ENCODE results near the gene PRUNE1. TPM values are rescaled to one million over a fixed set of nuclear protein-coding genes. Genes with fewer than 3 reads are reported as not detected.

Gene PRUNE1
- polyA plus RNA-seq, 2 of the 4 experiments (the other 2 are of a cell fraction) = 11.9 to 27.5 TPM

DNA sequence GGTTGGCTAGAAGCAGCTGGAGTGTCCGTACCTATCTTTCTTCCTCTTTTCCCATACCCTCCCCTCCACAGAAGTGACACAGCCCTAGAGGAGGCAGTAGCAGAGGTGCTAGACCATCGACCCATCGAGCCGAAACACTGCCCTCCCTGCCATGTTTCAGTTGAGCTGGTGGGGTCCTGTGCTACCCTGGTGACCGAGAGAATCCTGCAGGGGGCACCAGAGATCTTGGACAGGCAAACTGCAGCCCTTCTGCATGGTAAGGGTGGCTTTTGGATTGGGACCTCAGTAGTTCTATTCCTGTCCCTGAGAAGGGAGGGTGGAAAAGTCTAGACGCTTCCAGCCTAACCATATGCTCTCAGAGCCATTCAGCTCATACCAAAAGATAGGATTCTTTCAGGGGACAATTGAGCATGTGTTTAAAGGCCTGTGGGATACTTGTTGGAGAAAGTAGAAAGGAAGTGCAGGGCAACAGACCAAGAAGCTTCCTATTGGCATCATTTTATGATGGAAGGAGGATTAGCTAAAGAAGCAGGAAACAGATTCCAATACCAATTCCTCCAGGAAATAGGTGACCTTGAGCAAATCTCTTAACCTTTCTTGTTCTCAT lies 16.4 kb downstream of the PRUNE1 start:
- ATAC-seq = peak; percentile 98 to 99
- Histone ChIP-seq H3K9me3 (no peaks in the 10 kb centered on the region), H3K4me2 (no peak overlapping the region), H3K4me1 (no peaks in the 10 kb centered on the region), H3K4me3 (no peak overlapping the region), H3K27ac (no peak overlapping the region)
- FAIRE-seq = no peak
- TF ChIP-seq JUNB (IDR thresholded peaks at IDR 0.05) (no peak), RAD21 (conservative IDR thresholded peaks at IDR 0.05 in 1 of 2, IDR thresholded peaks at IDR 0.05 in 1 of 2) (peak; percentile 66 to 82), SMC3 (IDR thresholded peaks at IDR 0.05) (peak; percentile 44)
- TF ChIP-seq, protein P1, sequence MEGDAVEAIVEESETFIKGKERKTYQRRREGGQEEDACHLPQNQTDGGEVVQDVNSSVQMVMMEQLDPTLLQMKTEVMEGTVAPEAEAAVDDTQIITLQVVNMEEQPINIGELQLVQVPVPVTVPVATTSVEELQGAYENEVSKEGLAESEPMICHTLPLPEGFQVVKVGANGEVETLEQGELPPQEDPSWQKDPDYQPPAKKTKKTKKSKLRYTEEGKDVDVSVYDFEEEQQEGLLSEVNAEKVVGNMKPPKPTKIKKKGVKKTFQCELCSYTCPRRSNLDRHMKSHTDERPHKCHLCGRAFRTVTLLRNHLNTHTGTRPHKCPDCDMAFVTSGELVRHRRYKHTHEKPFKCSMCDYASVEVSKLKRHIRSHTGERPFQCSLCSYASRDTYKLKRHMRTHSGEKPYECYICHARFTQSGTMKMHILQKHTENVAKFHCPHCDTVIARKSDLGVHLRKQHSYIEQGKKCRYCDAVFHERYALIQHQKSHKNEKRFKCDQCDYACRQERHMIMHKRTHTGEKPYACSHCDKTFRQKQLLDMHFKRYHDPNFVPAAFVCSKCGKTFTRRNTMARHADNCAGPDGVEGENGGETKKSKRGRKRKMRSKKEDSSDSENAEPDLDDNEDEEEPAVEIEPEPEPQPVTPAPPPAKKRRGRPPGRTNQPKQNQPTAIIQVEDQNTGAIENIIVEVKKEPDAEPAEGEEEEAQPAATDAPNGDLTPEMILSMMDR (IDR thresholded peaks at IDR 0.05) = peak; percentile 57
- WGBS (ENCODE audit: missing lambda C conversion rate) = 63% methylated on average over 6 of the region's 6 CpGs
- ChIA-PET CTCF (interaction anchor here (0.6 to 6.7 kb wide), 21 partner anchors 8 to 270 kb away, joined by 3 to 62 read pairs (median 4); partner anchors contain the start of genes ANXA9, BNIPL, C1orf56 and LYSMD1), POLR2A (no interaction called here)
- DNase-seq (ENCODE audit: low read depth in 1 of 2, low spot score in 1 of 2) = peak; percentile 72 to 84

DNA sequence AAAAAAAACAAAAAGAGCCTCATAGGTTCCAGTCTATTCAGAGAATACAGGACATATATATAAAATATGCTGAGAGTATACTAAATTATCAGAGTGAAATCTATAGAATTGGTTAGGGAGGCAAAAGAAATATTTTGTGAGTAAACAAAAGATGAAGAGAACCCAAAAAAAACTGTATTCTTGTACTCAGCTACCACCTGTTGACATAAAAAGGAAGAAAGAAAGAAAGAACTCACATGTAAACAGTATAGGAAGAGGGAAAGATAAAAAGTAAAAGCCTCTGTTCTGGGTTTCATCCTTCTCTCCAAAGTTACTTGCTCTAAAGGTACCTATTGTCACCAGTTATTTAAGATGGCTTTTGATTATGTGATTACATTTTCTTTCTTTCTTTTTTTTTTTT lies 18.2 kb downstream of the PRUNE1 start:
- Histone ChIP-seq H3K27ac (no peak overlapping the region), H3K9me3 (no peaks in the 10 kb centered on the region), H3K4me3 (no peak overlapping the region), H3K4me2 (no peak overlapping the region), H3K4me1 (no peaks in the 10 kb centered on the region)
- no peak for FAIRE-seq
- POLR2A ChIA-PET = no interaction called here
- TF ChIP-seq MAZ (IDR thresholded peaks at IDR 0.05; ENCODE audit: borderline replicate concordance, low read depth, low read length) (no peak), KDM1A (IDR thresholded peaks at IDR 0.05; ENCODE audit: low read depth) (no peak), GATA3 (IDR thresholded peaks at IDR 0.05; ENCODE audit: borderline replicate concordance) (no peak), ESRRA (IDR thresholded peaks at IDR 0.05; ENCODE audit: borderline replicate concordance, low read length) (no peak)
- TF ChIP-seq, protein P2, sequence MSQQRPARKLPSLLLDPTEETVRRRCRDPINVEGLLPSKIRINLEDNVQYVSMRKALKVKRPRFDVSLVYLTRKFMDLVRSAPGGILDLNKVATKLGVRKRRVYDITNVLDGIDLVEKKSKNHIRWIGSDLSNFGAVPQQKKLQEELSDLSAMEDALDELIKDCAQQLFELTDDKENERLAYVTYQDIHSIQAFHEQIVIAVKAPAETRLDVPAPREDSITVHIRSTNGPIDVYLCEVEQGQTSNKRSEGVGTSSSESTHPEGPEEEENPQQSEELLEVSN (IDR thresholded peaks at IDR 0.05; ENCODE audit: borderline replicate concordance, low read depth) = no peak
- CTCF ChIA-PET = interaction anchor here (0.7 to 6.7 kb wide), 9 partner anchors 15 to 227 kb away, joined by 3 to 62 read pairs (median 4); partner anchors contain the start of genes ANXA9, C1orf56, LYSMD1 and MINDY1
- no peak for ATAC-seq
- no peak for DNase-seq (ENCODE audit: low read depth in 1 of 2, low spot score in 1 of 2)

DNA sequence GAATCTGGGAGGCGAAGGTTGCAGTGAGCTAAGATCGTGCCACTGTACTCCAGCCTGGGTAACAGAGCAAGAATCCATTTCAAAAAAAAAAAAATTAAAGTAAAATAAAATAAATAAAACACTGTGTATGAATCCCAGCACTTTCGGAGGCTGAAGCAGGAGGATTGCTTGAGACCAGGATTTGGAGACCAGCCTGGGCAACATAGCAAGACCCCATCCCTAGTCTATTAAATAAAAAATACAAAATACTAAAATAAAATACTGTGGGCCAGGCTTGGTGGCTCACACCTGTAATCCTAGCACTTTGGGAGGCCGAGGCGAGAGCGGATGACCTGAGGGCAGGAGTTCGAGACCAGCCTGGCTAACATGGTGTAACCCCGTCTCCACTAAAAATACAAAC lies 23.9 kb downstream of the PRUNE1 start:
- FAIRE-seq = no peak
- 94% methylated on average over 8 of the region's 8 CpGs for WGBS (ENCODE audit: missing lambda C conversion rate)

More for the DNA sequence above, 23.9 kb downstream of the PRUNE1 start:
- Histone ChIP-seq H3K4me1 (no peaks in the 10 kb centered on the region), H3K4me3 (no peak overlapping the region), H3K9me3 (no peaks in the 10 kb centered on the region), H3K4me2 (no peak overlapping the region), H3K27ac (no peak overlapping the region)
- CTCF ChIA-PET = interaction anchor here (0.7 to 1.5 kb wide), 2 partner anchors 8 to 24 kb away, joined by 3 to 4 read pairs; partner anchors contain the start of gene PRUNE1
- TF ChIP-seq CHD2 (IDR thresholded peaks at IDR 0.05; ENCODE audit: low read length, partially characterized antibody) (no peak), NR3C1 (IDR thresholded peaks at IDR 0.05) (no peak), RAD21 (conservative IDR thresholded peaks at IDR 0.05 in 1 of 2, IDR thresholded peaks at IDR 0.05 in 1 of 2) (no peak), ZNF302 (CRISPR knock-in tag; IDR thresholded peaks at IDR 0.05) (no peak), RFX5 (IDR thresholded peaks at IDR 0.05) (no peak), JUNB (IDR thresholded peaks at IDR 0.05) (no peak), CBX8 (IDR thresholded peaks at IDR 0.05) (no peak), MYC (IDR thresholded peaks at IDR 0.05; ENCODE audit: borderline replicate concordance, low read length) (no peak), POLR2AphosphoS2 (conservative IDR thresholded peaks at IDR 0.05; ENCODE audit: low read length) (no peak), GATA3 (IDR thresholded peaks at IDR 0.05; ENCODE audit: borderline replicate concordance) (no peak), EHMT2 (IDR thresholded peaks at IDR 0.05; ENCODE audit: low read depth) (no peak), SREBF2 (IDR thresholded peaks at IDR 0.05) (no peak), CHD4 (IDR thresholded peaks at IDR 0.05; ENCODE audit: borderline replicate concordance) (no peak), ZC3H11A (IDR thresholded peaks at IDR 0.05) (no peak)
- TF ChIP-seq, protein P3, sequence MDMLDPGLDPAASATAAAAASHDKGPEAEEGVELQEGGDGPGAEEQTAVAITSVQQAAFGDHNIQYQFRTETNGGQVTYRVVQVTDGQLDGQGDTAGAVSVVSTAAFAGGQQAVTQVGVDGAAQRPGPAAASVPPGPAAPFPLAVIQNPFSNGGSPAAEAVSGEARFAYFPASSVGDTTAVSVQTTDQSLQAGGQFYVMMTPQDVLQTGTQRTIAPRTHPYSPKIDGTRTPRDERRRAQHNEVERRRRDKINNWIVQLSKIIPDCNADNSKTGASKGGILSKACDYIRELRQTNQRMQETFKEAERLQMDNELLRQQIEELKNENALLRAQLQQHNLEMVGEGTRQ (IDR thresholded peaks at IDR 0.05) = no peak
- TF ChIP-seq, protein P4, sequence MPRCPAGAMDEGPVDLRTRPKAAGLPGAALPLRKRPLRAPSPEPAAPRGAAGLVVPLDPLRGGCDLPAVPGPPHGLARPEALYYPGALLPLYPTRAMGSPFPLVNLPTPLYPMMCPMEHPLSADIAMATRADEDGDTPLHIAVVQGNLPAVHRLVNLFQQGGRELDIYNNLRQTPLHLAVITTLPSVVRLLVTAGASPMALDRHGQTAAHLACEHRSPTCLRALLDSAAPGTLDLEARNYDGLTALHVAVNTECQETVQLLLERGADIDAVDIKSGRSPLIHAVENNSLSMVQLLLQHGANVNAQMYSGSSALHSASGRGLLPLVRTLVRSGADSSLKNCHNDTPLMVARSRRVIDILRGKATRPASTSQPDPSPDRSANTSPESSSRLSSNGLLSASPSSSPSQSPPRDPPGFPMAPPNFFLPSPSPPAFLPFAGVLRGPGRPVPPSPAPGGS (IDR thresholded peaks at IDR 0.05) = no peak
- TF ChIP-seq, protein P2 (IDR thresholded peaks at IDR 0.05; ENCODE audit: borderline replicate concordance, low read depth) = no peak
- ATAC-seq = no peak
- POLR2A ChIA-PET = interaction anchor here (0.9 kb wide), 1 partner anchor 16 kb away, joined by 3 read pairs; the partner anchor contains the start of gene C1orf56
- no peak for DNase-seq (ENCODE audit: low read depth in 1 of 2, low spot score in 1 of 2)
